NCI-H524 treated with DMSO at 0.1 percent for 48 hours (cell line): Measurements from ENCODE around the gene FOXL2.

Experiments used
- DNase-seq: peaks from one replicate; lab custom pipeline; 2025; lab: John Stamatoyannopoulos, UW

The FOXL2 gene

DNA sequence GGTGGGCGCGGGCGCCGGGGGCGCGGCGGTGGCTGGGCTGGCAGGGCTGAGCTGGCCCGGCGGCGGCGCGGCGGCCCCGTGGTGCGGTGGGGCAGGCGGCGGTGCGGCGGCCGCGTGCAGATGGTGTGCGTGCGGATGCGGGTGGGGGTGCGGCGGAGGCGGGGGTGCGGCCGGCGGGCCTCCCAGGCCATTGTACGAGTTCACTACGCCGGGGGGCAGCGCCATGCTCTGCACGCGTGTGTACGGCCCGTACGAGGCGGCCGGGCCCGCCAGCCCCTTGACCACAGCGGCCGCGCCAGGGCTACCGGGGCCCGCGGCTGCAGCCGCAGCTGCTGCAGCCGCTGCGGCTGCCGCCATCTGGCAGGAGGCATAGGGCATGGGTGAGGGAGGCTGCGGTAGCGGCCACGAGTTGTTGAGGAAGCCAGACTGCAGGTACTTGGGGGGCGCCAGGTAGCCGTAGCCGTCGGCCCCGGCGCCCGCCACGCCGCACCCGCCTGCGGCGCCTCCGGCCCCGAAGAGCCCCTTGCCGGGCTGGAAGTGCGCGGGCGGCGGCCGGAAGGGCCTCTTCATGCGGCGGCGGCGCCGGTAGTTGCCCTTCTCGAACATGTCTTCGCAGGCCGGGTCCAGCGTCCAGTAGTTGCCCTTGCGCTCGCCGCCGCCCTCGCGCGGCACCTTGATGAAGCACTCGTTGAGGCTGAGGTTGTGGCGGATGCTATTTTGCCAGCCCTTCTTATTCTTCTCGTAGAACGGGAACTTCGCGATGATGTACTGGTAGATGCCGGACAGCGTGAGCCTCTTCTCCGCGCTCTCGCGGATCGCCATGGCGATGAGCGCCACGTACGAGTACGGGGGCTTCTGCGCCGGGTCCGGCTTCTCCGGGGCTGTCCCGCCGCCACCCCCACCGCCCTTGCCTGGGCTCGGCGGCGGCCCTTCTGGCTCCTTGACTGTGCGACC lies 951 bp downstream of the FOXL2 start:
- DNase-seq, result peak; percentile 39

DNA sequence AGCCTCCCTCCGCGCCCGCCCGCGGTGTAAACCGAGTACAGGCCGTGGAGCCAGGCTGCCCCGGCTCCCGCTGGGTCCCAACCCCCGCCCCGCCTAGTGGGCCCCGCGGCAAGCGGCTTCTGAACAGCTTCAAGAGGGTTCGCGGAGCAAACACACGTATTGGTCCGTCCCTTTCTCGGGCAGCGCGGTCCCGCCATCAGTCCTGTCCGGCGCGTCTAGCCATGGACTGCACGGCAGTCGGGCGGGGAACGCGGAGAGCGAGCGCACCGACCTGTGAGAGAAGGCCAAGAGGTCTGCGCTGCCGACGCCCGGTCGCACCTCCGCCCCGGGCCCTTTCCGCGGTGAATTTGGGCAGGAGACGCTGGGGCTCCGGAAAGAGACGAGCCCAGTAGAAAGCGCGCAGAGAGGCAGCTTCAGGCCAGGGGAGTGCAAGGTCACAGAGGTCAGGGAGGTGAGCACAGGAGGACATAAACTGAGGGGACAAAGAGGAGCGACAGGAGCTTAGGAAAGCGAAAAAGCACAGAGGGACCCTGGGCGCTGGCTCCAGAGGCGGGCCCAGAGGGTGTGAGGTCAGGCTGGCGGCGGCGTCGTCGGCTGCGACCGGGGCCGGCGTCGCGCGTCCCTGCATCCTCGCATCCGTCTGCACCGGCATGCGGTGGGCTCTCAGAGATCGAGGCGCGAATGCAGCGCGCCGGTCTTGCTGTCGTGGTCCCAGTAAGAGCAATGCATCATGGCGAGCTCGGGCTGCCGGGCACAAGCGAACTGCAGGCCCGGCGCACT lies 1.8 kb downstream of the FOXL2 start:
- no peak for DNase-seq

DNA sequence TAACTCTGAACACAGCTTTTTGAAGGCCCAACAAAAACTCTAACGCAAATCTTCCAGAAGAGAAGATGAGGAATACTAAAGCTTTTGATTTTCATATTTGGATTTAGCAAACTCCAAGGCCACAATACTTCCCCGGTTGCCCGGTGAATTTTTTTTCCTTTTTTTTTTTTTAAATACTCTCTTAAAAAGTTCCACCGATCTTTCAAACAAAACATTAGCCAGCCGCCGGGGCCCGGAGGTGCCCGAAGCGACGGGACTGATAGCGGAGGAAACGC lies 2.3 kb downstream of the FOXL2 start:
- DNase-seq, result no peak

DNA sequence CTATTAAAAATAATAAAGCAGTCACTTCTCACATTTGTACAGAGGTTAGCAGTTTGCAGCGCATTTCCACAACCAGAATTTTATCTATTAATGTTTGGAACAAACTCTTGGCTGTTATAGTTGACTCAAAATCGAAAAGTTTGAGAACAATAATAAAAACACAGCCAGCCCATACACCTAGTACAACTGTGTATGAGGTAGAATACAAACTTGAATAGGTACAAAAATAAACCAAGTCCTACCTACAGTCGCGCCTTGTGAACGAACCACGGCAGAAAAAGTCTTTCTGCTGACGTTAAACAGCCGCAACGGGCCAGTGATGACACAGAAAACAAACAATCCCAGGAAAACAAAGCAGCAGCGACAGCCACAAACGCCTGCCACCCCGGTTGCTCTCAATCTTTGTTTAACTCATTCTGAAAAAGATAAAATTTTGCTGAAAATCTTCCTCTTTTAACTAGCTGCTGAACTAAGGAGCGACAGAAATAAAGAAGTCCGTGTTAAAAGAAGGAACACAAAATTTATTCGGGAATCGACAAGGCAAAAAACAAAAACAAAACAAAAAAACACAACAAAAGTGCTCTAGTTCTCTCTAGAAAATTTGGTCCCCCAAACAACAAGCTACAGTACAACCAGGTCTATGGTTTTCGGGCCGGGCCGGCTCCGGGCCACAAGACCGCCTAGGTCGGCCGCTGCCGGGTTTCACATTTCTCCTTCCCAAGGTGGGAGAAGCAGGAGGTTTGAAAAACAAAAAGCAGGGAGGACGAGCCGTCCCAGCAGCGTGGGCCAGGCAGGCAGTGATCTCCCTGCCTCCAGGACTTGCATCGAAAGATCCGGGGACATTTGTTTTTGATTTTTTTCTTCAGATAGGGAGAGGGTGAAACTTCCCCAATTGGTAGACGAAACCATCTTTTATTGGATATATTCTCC lies 2.9 kb downstream of the FOXL2 start:
- DNase-seq, result no peak

DNA sequence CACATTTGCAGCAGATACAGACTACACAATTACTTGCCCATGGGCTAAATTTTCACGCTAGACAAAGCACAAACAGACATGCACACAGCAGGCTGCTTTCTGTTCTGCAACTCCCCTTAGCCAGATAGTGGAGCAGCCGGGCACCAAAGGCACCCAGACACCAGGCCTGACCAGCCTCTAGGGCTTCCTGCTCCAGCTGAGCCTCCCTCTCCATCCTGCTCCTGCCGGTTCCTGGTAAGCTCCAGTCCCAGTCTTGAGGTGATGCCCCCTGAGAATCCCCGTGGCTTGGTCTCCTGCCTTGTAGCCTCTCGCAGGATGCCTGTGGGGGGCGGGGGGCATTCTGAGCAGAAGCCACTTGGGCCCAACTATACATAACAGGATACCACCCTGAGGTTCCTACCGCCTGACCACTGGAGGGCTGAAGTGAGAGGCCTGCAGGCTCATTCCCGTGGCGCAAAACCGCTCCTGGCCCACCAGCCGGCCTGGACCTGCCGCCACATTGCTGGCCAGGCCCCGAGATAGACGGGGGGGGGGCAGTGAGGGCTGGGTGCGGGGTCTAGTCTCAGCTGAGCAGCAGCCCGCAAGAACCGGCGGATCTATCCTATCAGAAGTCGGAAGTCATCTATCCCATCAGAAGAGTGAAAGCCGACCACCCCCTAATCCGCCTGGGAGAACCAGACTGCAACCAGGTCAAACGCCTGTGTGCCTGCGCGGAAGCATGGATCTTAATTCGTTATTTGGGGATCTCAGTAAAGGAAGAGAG lies 3.9 kb downstream of the FOXL2 start:
- DNase-seq, result no peak

DNA sequence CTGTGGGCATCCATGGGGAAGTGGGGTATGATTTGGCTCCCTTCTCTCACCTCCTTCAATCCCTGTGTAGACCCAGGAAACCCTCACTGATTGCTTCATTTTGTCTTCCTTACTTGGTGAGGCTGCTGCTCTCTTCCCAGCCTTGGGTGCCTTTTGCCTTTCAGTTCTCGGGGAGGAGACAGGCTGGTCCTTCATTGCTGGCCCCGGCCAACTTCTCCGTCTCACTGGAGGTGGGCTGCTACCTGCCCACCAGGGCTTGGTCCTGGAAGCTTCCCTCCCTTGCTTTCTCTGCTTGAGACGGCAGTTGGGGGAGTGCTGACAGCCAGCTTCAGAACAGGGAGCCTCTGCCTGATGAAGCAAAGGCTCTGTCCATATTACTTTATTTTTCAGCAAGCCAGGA lies 4.7 kb downstream of the FOXL2 start:
- DNase-seq, result no peak

DNA sequence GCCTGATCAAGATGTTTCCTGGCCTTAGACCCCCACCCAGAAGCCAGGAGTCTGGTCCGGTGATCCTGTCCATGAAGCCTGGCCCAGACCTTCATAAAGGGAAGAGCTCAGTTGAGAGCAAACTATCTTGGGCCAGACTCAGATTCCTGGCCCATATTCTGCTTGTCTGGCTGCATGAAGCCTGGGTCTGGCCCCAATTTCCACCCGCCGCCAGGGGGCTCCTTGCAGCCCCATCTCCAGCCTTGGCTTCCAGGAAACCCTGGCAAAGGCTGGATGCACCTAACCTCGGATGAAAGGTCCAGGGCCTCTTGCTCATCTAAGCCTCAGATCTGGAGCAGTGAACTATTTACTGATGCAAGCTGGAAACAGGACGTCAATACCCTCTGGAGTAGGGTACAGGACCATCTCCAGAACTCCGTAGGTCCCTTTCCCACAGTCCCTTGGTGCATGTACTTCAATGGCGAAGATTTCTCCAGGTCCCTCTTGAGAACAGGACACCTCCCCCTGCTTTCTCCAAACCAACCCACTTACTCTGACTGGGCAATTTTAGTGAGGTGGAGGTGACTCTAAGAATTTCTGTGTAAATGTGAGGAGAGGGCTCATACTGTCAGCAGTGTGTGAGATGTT lies 5.6 kb downstream of the FOXL2 start:
- no peak for DNase-seq

DNA sequence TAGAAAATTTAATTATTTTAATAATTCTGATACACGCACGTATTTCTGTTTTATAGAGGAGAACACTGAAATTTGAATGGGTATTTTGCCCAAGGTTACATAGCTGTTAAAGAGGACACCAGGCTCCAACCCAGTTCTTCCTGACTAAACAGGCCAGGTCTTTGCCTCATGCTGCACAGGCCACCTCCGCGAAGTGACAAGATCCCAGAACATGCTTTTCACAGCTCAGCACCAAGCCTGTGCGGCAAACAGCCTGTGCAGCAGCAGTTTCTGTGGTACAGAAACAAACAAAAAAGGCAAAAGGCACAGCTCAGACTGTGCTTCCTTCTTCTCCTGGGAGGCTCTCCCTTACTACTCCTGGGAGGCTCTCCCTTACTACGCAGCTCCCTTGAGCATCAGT lies 6.5 kb downstream of the FOXL2 start:
- DNase-seq, result no peak

DNA sequence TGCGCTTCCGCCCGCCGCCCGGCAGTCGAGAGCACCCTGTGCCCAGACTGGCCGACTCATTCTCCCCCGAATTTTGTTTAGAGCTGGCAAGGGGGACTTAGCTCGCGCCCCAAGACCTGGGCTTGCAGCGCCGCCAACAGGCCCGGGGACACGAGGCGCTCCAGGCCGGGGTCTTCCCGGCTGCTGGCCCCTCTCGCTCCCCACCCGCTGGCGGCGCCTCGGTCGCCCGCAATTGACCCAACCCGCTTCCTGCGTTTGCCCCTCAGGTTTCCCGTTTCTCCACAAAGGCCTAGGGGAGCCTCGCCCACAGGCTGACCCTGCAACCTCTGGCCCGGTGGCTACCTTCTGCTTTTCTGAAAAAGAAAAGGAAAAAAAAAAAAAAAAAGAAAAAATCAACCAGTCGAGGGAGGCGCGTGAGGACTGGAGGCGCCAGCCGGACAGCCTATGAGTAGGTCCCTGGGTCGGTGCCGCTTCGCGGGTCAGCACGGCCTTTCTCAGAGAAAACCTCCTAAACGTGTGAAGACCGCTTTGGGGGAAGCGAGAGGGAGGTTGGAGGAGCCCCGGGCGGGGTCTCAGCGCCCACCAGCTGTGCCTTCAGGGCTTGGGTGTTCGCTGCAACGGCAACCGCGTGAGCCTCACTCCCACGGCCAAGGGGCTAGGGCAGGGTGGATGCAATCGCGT lies 7.2 kb downstream of the FOXL2 start:
- no peak for DNase-seq

DNA sequence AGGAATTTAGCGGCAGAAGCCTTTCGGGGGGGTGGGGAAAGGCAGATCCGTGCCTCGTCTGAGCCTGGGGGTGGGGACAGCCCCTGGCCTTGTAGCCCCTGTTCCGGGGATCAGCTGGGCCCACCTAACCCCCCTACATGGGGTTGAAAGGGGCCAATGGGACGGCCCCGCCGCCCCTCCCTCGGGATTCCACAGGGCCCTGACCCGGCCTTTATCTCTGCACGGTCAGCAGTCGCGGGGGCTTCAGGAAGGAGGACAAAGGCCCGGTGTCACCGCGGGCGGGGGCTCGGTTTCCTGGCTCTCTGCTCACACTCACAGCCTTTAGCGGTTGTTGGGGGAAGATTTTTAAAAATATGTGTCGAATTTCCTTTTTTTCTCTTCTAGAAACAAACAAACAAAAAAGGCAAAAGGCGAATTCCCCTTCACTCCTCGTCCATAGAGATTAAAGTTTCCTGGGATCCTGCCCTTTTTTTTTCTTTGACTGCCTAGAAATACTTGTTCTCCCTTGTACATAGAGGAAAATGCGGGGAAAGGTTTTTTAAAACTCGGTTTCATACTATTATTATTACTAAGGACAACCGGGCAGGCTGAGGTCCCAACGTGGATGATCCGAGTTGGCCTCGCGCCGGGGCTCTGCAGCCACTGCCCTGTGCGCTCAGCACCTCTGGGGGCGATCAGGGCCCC lies 7.9 kb downstream of the FOXL2 start:
- no peak for DNase-seq

DNA sequence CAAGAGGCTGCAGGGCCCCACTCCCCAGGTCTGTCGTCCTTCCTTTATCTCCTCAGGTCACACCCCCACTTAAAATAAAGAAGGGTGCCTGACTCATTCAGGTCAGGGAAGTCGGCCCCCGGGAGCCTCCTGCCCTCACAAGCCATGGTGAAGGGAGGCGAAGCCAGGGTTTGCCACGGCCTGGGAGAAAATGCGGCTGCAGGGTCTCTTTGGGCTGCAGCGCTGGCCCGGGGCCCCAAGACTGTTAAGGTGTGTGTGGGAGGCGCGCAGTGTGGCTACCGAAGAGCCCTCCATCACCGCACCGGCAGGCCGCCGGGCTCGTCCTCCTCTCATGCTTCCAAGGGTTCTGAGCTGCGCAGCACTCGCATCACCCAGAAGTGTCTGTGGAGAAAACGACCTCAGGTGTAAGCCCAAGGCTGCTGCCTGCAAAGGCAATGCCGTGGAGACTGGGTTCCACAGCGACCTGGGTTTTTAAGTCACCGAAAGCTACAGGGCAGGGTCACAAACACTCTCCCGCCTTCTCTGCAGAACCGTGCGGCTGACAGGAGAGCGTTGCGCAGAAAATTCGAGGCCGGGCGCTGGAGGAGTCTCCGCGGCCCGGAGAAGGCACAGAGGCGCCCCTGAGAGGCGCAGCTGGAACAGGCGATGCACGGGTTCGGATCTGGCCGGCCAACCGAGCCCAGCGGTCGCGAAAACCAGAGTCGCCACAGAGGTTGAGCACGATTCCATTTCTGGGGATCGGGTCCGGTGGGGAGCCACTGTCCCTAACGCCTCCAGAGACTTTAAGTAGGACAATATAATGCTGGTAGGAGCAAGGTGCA lies 8.7 kb downstream of the FOXL2 start:
- no peak for DNase-seq

DNA sequence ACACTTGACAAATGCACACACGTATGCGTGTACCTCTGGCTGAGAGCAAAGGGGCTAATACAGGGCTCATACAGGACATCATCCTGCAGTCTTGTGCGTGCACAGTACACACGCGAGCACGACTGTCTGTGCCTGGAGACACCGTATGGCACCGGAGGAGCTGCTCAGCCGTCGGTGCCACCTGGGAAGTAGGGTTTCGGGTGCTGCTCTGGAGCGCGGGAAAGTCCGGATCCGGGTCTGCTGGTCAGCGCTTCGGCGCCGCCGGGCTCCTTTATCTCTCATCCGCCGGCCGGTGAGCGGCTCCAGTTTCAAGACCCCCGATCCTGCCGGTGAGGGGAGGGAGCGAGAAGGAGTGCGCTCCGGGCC lies 9.3 kb downstream of the FOXL2 start:
- no peak for DNase-seq

DNA sequence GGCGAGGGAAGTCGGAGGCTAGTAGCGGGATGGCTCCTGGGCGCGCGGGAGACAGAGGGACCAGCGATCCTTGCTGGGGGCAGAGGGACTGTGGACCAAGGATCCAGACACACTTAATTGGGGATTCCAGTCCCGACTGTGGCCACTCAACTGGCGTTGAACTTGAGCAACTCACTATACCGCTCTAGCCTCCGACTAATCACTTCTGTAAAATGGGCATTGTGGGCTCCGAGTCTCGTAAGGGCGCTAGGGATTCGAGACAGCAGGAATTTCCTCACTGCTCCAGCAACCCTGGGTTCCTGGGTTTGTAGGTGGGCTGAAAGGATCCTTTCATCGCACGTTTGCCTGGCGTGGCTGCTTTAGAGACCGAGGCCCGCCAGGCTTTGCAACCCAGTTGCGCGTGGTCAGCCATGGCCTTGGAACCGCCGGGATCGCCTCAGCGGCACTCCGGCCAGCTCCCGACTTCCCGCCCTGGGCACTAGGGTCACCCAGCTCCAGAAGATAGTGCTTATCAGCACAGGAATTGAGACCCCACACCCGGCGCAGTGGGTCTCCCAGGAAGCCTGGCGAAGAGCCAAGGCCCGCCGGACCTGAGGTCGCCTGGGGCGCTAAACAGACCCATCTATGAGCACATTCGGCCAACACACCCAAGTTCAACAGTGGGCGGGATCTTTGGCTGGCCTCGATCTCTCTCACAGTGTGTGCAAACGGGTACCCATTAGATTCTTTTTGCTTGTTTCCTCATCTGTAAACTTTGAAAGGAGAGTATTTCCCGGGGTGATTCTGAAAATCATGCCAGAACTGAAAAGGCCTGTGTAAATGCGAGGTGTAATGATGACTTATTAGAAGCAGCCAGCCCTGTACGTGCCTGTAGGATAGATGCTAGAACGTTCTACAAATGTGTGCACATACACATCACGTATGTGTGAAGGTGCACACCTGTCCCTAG lies 9.9 kb downstream of the FOXL2 start:
- no peak for DNase-seq

DNA sequence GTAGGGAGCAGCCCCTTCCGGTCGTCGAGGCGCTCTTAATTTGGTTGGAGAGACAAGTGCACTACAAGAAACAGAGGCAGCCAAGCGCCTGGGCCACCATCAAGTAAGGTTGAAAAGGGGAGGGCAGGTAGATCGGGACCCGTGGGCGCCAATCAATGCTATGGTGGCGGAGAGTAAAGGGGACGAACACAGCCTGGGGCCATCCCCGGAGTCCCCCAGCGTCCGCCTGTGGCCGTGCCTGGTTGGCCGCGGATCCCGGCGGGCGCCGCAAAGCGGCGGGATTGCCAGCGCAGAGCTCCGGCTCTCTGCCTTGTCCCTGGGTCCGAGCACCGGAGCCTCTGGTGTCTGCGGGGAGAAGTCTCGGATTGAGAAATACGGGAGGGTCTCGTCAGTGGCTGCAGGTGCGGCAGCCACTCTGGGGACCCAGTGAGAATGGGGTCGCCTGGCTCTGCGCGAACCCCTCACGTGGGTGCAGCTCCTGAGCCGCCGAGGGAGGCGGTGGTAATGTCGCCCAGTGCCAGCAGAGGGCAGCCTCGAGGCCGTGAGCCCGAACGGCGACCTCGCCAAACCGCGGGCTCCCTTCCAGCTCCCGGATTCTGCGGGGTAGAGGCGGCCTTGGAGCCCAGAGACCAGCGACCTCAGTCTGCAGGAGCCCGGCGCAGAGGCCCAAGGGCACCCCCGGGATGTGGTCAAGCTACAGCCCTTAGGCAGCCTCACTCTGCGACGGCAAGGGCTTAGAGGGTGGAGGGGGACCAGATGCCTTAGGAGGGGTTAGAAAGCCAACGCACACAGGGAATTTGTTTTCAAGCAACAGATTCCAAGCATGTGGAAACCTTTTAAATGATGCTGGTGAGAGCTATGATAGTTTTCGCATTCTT lies 10.8 kb downstream of the FOXL2 start:
- peak; percentile 21 for DNase-seq

DNA sequence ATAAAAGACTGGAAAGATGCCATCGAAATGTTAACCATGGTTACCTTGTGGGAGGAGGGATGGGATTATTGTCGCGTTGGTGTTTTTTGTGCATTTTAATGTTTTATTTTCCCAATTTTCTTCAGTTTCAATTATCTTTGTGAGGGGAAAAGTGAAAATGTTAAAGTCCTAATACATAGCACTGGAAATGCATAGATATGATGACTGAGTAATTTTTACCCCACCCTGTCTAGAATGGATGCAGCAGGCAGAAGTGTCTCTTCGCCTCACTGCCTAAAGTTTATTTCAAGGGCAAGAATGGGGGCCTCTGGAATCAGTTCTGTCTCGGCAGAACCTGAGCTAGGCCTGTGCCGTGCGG lies 11.5 kb downstream of the FOXL2 start:
- no peak for DNase-seq

DNA sequence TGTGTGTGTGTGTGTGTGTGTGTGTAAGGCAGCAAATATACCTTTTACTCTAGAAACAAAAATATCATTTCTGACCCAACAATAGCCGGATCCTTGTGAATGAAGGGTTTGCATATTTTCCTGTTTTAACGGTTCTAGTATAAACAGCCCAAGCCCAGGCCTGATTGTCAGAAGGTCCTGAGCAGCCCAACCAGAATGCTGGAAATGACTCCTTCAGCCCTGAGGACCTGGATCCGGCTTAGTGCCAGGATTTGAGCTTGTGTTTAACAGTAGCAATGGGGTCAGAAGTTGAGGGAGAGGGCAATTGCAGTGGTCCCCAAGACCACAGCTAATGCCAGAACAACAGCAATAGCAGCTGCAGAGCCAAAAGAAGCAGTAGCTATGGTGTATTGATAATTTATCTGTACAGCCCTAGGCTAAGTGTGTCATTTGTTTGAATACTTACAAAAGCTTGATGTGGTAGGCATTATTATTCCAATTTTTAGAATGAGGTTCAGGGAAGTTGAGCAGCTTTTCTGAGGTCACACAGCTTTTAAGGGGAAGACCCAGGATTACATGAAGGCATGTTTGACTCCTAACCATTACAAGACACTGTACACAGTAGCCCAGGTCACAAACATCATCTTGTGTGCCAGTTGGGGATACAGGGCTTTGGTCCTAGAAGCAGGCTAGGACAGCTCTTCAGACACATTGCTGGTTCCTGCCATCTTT lies 12.8 kb downstream of the FOXL2 start:
- no peak for DNase-seq
